BE2C (cell line): ENCODE measurements around the gene RPH3AL.
"Not testable (repeated sequence)": the region's sequence is repeated elsewhere in the genome, so short reads cannot be mapped to it uniquely, and the experiment has no call there.

Experiments
- DNase-seq: peaks from one replicate; pipeline ENCODE4 v3.0.0-alpha.2; 2020
- H3K27me3 ChIP-seq: fragments of 250-450 bp; sonication (Bioruptor Pico); 2 replicates; pipeline ENCODE4 v1.5.1; 2020; ENCODE audit warnings: mild to moderate bottlenecking
- H3K36me3 ChIP-seq: fragments of 250-450 bp; sonication (Bioruptor Pico); 2 replicates; pipeline ENCODE4 v1.5.1; 2020; ENCODE audit warnings: mild to moderate bottlenecking
- H3K4me1 ChIP-seq: fragments of 250-450 bp; sonication (Bioruptor Pico); 2 replicates; pipeline ENCODE4 v1.5.1; 2020
- H3K4me3 ChIP-seq: 2 replicates; pipeline ENCODE4 v1.5.1; 2011; ENCODE audit warnings: low read depth, low read length
- H3K9me3 ChIP-seq: fragments of 250-450 bp; sonication (Bioruptor Pico); 2 replicates; pipeline ENCODE4 v1.5.1; 2020
- TF ChIP-seq, protein P1 (sequence below): IDR thresholded peaks from 2 replicates; pipeline ENCODE4 v1.5.1; 2012; ENCODE audit warnings: mild to moderate bottlenecking, low read depth, low read length

RPH3AL gene

GRCh38 chr17:219696-220095 is 132.9 kb downstream of the RPH3AL start:
- H3K27me3 ChIP-seq = no peaks in the 10 kb centered on the region
- no peaks in the 10 kb centered on the region for H3K9me3 ChIP-seq
- no peaks in the 10 kb centered on the region for H3K4me1 ChIP-seq
- TF ChIP-seq, protein P1, sequence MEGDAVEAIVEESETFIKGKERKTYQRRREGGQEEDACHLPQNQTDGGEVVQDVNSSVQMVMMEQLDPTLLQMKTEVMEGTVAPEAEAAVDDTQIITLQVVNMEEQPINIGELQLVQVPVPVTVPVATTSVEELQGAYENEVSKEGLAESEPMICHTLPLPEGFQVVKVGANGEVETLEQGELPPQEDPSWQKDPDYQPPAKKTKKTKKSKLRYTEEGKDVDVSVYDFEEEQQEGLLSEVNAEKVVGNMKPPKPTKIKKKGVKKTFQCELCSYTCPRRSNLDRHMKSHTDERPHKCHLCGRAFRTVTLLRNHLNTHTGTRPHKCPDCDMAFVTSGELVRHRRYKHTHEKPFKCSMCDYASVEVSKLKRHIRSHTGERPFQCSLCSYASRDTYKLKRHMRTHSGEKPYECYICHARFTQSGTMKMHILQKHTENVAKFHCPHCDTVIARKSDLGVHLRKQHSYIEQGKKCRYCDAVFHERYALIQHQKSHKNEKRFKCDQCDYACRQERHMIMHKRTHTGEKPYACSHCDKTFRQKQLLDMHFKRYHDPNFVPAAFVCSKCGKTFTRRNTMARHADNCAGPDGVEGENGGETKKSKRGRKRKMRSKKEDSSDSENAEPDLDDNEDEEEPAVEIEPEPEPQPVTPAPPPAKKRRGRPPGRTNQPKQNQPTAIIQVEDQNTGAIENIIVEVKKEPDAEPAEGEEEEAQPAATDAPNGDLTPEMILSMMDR = no peak
- no peak overlapping the region for H3K4me3 ChIP-seq
- H3K36me3 ChIP-seq = no peaks in the 10 kb centered on the region
- DNase-seq = no peak

DNA sequence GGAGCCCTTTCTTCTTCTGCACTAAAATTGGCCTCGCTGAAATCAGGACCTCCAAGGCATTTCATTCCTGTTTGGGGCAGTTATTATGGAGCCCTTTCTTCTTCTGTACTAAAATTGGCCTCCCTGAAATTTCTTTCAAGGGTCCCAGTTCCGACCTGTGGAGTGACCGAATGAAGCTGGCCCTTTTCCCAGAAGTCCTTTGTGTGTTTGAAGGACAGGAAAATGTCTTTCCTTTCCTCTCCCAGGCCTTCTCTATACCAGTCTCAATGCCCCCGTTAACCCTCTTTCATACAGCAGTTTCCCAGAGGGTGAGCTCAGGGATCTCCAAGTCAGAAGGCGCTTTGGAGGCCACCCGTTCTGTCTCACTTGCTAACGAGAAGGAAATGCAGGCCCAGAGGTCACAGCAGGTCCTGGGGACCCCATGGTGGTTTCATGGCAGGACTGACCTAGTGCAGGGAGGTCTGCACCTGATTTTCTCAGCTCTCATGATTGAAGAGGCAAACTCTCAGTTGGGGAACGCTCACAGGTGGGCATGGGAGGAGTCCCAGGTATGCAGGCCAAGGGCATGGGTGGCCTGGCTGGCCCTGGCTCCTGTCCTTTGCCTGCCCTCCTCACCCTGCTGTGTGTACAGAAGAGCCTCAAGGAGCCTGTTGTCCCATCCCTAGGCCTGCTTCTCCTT is 134.0 kb downstream of the RPH3AL start:
- TF ChIP-seq, protein P1 = no peak

DNA sequence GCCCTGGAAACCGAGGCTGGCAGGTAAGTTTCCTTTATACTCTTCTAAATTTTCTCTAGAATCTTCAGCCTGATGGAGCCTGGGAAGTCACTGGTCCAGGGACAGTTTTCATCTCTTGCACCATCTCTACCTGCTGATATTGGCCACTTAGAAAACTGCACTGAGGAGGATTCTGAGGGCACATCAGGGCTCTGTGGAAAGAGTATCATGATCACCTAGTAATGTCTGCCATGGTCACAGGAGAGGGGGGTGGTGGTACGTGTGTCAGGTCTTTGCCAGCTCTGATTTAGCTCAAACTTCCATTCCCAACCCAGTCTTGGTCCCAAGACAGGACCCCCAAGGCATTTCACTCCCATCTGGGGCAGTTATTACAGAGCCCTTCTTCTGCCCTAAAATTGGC is 136.0 kb downstream of the RPH3AL start:
- H3K4me1 ChIP-seq = no peaks in the 10 kb centered on the region
- no peaks in the 10 kb centered on the region for H3K36me3 ChIP-seq
- no peak overlapping the region for H3K4me3 ChIP-seq
- TF ChIP-seq, protein P1 = no peak
- no peak for DNase-seq
- no peaks in the 10 kb centered on the region for H3K27me3 ChIP-seq
- H3K9me3 ChIP-seq = no peaks in the 10 kb centered on the region

More for the DNA sequence above, 134.0 kb downstream of the RPH3AL start:
- Histone ChIP-seq H3K9me3 (no peaks in the 10 kb centered on the region), H3K4me1 (no peaks in the 10 kb centered on the region), H3K27me3 (no peaks in the 10 kb centered on the region), H3K36me3 (no peaks in the 10 kb centered on the region), H3K4me3 (no peak overlapping the region)
- no peak for DNase-seq

DNA sequence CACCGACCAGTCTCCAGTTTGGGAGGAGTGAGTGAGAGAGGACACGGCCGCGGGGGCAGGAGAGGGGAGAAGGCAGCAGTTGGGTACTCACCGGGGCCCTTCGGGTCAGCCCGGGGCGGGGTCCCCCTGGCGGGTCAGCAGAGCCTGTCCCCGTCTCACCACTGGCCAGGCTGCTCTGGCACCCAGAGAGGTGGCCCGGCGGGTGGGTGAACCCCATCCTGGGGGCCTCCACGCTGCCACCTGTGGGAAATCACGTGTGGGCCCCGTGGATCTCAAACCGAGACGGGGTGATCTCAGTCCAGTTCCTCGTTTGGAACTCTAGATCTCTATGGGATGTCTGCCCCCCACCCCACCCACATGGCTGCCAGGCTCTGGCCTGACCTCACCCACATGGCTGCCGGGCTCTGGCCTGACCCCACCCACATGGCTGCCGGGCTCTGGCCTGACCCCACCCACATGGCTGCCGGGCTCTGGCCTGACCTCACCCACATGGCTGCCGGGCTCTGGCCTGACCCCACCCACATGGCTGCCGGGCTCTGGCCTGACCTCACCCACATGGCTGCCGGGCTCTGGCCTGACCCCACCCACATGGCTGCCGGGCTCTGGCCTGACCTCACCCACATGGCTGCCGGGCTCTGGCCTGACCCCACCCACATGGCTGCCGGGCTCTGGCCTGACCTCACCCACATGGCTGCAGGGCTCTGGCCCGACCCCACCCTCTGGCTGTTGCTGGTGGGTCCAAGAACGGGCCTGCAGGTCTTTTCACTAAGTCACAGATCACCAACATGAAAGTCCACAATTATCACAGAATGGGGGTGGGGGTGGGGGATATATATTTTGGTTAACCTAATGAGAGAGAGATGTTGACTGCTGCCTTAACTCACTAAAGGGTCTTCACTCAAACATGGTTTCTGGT is 136.8 kb downstream of the RPH3AL start:
- not testable (repeated sequence) for H3K4me3 ChIP-seq, H3K36me3 ChIP-seq, H3K9me3 ChIP-seq, H3K4me1 ChIP-seq, H3K27me3 ChIP-seq
- peak; percentile 22 for DNase-seq

- H3K9me3 ChIP-seq = no peaks in the 10 kb centered on the region
- H3K27me3 ChIP-seq = no peaks in the 10 kb centered on the region
- no peak overlapping the region for H3K4me3 ChIP-seq
- TF ChIP-seq, protein P1 = no peak
- H3K36me3 ChIP-seq = no peaks in the 10 kb centered on the region
- no peak for DNase-seq
- H3K4me1 ChIP-seq = no peaks in the 10 kb centered on the region
Observed at GRCh38 chr17:214881-215331, 137.7 kb downstream of the RPH3AL start.

DNA sequence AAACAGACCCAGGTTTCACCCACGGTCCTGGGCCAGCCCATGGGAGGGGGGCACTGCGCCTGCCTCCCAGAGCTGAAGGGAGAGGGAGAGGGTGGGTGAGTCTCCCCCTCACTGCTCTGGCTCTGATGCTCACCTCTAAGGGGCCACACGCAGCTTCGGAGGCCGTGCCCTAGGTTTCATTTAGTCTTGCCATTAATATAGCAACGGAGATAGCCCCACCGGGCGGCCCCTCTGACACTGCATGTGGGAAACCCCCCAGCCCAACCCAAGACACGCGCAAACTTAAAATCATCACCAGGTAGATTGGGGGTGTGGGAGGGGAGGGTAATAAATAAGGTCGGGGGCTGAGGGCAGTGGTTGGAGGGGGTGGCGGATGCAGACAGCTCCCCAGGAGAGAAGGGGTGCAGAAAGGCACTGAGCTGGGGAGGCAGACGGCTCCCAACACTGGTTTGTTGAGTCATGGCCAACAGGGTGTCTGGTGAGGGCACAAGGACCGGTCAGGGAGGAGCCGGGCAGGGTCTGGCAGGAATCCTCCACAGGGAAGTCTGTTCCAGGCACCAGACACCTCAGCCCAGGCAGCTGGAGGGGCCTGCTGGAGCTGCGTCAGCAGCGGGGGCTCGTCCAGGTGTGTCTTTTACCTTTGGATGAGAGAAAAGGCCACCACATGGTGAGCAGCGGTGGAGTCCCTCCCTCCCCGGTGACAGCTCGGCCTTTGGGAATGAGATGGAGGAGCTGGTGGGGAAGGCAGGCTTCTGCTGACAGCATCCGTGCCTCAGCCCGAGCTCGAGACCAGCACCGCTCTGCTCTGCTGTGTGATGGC is 139.1 kb downstream of the RPH3AL start:
- Histone ChIP-seq H3K9me3 (no peaks in the 10 kb centered on the region), H3K4me1 (no peaks in the 10 kb centered on the region), H3K4me3 (no peak overlapping the region), H3K27me3 (no peaks in the 10 kb centered on the region), H3K36me3 (no peaks in the 10 kb centered on the region)
- no peak for DNase-seq
- TF ChIP-seq, protein P1 = no peak
